HG03025 (cell line): Measurements from ENCODE around the gene TMEM200A.

ENCODE experiments used
- ATAC-seq: cut with Tn5 transposase; IDR thresholded peaks from one replicate; pipeline ENCODE4 v1.9.1; 2021; ENCODE audit warnings: mild to moderate bottlenecking, moderate library complexity; ENCODE audit not compliant: unreplicated experiment, low FRiP score

TMEM200A gene

GRCh38 chr6:130482645-130483390 lies 117.0 kb downstream of the TMEM200A start:
- ATAC-seq = no peak

GRCh38 chr6:130485870-130486269 lies 120.1 kb downstream of the TMEM200A start:
- no peak for ATAC-seq

GRCh38 chr6:130486417-130486816 lies 120.6 kb downstream of the TMEM200A start:
- ATAC-seq = no peak

- no peak for ATAC-seq
These were observed 123.7 kb downstream of the TMEM200A start for GRCh38 chr6:130489514-130489913.
